ENCODE results near the gene ENTPD6.
"Not testable (repeated sequence)": the region's sequence is repeated elsewhere in the genome, so short reads cannot be mapped to it uniquely, and the experiment has no call there.

ENTPD6 gene

DNA sequence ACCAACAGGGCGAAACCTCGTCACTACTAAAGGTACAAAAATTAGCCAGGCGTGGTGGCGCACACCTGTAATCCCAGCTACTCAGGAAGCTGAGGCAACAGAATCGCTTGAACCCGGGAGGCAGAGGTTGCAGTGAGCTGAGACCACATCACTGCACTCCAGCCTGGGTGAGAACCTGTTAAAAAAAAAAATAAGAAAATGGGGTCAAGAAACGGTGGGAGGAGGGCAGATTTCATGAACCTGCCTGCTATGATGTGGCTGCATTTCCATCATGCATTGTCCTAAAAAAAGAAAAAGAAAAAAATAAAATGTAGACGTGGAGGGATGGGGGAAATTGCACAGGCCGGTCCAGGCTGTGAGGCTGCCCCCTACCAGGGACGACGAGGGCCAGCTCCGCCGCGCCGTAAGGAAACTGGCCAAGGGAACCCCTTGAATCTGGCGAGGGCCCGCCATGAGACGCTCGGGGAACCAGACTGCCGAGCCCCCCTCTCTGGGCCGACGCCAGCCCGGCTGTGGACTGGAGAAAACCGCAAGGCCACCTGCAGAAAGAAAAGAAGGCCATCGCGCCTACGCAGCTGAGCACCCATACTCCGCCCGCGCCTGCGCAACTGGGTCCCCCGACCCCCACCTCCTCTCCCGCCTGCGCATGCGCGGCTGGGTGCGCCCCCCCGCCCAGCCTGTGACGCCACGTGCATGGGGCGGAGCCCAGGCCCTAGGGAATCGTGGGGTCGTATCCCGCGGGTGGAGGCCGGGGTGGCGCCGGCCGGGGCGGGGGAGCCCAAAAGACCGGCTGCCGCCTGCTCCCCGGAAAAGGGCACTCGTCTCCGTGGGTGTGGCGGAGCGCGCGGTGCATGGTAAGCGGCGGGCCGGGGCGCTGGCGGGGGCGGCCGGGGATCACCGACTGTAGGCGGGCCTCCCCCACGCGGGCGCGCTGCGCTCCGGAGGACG lies at the start of gene ENTPD6:
Gene ENTPD6, plus strand, starts transcription at position 699 of the 948 bp plus-strand sequence. CDS start 10,825 bp downstream, outside the sequence.
- Mint-ChIP-seq H3K4me3 (peak within 1 kb of the TSS; percentile 91), H3K27me3 (ENCODE audit: low read depth) (peaks cover 3% of the 10 kb centered on the region), H3K27ac (peak within 1 kb of the TSS; percentile 76), H3K4me1 (ENCODE audit: low read depth) (peaks cover 21% of the 10 kb centered on the region), H3K9me3 (no peaks in the 10 kb centered on the region), H3K36me3 (ENCODE audit: low read depth) (peaks cover 2% of the 10 kb centered on the region)

- Mint-ChIP-seq H3K4me1 (ENCODE audit: low read depth) (peaks cover 4% of the 10 kb centered on the region), H3K27me3 (ENCODE audit: low read depth) (peaks cover 24% of the 10 kb centered on the region), H3K27ac (no peak overlapping the region), H3K9me3 (no peaks in the 10 kb centered on the region), H3K36me3 (ENCODE audit: low read depth) (peaks cover 1% of the 10 kb centered on the region), H3K4me3 (no peak overlapping the region)
Observed at GRCh38 chr20:25146976-25147375, 48.5 kb upstream of the ENTPD6 start.

DNA sequence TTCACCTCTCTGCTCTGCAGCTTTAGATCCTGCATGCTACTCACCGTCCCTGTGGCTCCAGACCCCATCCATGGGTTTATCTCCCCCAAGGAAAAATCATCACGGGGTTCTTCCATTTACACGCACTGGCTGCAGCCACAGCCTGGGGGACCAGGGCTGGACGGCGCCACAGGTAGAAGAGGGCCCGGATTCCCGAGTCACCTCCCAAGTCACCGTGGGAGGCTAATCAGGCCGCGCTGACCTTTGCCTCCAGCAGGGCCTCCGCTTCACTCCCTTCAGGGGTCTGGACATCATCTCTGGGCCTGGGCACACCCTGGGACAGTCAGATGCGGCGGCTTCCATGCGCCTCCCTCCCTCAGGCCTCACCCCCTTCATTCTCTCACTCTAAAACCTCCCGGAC lies 47.8 kb upstream of the ENTPD6 start:
- Mint-ChIP-seq H3K4me3 (no peak overlapping the region), H3K36me3 (ENCODE audit: low read depth) (peaks cover 1% of the 10 kb centered on the region), H3K27ac (no peak overlapping the region), H3K4me1 (ENCODE audit: low read depth) (peaks cover 4% of the 10 kb centered on the region), H3K9me3 (no peaks in the 10 kb centered on the region), H3K27me3 (ENCODE audit: low read depth) (peaks cover 24% of the 10 kb centered on the region)

GRCh38 chr20:25148181-25148981 lies 47.1 kb upstream of the ENTPD6 start:
- H3K4me3 Mint-ChIP-seq, result peak overlapping the region; percentile 80
- H3K36me3 Mint-ChIP-seq (ENCODE audit: low read depth), result peaks cover 1% of the 10 kb centered on the region
- H3K9me3 Mint-ChIP-seq, result no peaks in the 10 kb centered on the region
- H3K27ac Mint-ChIP-seq, result peak overlapping the region; percentile 41
- peaks cover 24% of the 10 kb centered on the region for H3K27me3 Mint-ChIP-seq (ENCODE audit: low read depth)
- peaks cover 4% of the 10 kb centered on the region for H3K4me1 Mint-ChIP-seq (ENCODE audit: low read depth)

DNA sequence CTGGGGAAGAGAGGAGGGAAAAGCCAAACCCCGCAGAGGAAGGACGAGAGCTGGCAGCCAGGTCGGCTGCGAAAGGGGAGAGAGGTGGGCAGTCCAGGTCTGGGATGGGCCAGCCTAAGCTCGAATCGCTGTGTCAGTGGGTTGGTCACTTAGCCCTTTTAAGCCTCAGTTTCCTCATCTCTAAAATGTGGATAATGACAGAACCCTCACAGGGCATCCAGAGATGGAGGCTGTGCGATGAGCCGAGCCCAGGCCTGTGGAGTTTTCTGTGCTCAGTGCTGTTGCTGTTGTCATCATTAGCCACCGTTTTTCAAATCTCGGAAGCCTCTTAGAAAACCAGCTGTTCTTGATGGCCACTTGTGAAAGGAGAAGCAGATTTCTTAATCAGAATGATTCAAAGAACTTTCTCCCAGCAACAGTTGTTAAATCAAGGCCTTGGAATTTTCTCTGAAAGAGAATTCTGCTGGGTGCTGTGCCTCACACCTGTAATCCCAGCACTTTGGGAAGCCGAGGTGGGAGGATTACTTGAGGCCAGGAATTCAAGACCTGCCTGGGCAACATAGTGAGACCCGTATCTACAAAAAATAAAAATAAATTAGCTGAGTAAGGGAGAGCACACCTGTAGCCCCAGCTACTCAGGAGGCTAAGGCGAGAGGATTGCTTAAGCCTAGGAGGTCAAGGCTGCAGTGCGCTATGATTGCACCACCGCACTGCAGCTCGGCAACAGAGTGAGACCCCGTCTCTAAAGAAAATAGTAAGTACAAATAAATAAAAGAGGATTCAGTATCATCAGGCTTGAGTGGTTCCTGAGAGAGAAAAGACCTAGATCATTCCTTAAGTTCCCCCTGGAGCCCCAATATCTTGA lies 46.3 kb upstream of the ENTPD6 start:
- H3K27me3 Mint-ChIP-seq (ENCODE audit: low read depth), result peaks cover 23% of the 10 kb centered on the region
- H3K4me1 Mint-ChIP-seq (ENCODE audit: low read depth), result peaks cover 4% of the 10 kb centered on the region
- no peak overlapping the region for H3K27ac Mint-ChIP-seq

GRCh38 chr20:25150016-25150415 lies 45.5 kb upstream of the ENTPD6 start:
- H3K27me3 Mint-ChIP-seq (ENCODE audit: low read depth), result peaks cover 17% of the 10 kb centered on the region
- no peak overlapping the region for H3K27ac Mint-ChIP-seq
- peaks cover 4% of the 10 kb centered on the region for H3K4me1 Mint-ChIP-seq (ENCODE audit: low read depth)
- peaks cover 1% of the 10 kb centered on the region for H3K36me3 Mint-ChIP-seq (ENCODE audit: low read depth)
- H3K4me3 Mint-ChIP-seq, result no peak overlapping the region
- H3K9me3 Mint-ChIP-seq, result no peaks in the 10 kb centered on the region

More for the DNA sequence above, 46.3 kb upstream of the ENTPD6 start:
- Mint-ChIP-seq H3K4me3 (peak overlapping the region; percentile 80), H3K9me3 (no peaks in the 10 kb centered on the region), H3K36me3 (ENCODE audit: low read depth) (peaks cover 1% of the 10 kb centered on the region)

- Mint-ChIP-seq H3K9me3 (peaks cover 3% of the 10 kb centered on the region), H3K36me3 (ENCODE audit: low read depth) (no peaks in the 10 kb centered on the region), H3K4me1 (ENCODE audit: low read depth) (peaks cover 6% of the 10 kb centered on the region), H3K27ac (no peak overlapping the region), H3K27me3 (ENCODE audit: low read depth) (peaks cover 7% of the 10 kb centered on the region), H3K4me3 (no peak overlapping the region)
Observed at GRCh38 chr20:25158043-25158442, 37.5 kb upstream of the ENTPD6 start.

DNA sequence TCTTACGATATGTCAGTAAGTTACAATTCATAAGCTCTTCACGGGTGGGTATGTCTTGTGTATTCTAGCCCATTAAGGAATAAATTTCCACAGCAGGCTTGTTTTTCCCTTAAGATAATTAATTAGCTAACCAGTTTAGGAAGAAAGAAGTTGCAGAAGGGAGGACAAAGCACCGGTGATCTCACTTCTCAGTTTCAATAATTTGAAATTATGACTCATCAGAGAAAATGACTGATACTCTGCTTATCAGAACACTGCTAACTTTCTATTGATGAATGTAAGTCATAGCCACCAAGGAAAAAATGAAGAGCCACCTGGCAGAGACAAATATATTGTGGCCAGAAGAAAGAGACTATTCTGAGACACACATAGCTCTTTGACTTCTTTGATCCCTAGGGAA lies 35.0 kb upstream of the ENTPD6 start:
- Mint-ChIP-seq H3K27ac (no peak overlapping the region), H3K27me3 (ENCODE audit: low read depth) (peaks cover 11% of the 10 kb centered on the region), H3K4me1 (ENCODE audit: low read depth) (peaks cover 6% of the 10 kb centered on the region), H3K9me3 (peaks cover 3% of the 10 kb centered on the region), H3K36me3 (ENCODE audit: low read depth) (no peaks in the 10 kb centered on the region), H3K4me3 (no peak overlapping the region)

- Mint-ChIP-seq H3K4me3 (no peak overlapping the region), H3K27ac (no peak overlapping the region), H3K36me3 (ENCODE audit: low read depth) (no peaks in the 10 kb centered on the region), H3K4me1 (ENCODE audit: low read depth) (peaks cover 6% of the 10 kb centered on the region), H3K9me3 (peaks cover 3% of the 10 kb centered on the region), H3K27me3 (ENCODE audit: low read depth) (peaks cover 11% of the 10 kb centered on the region)
Observed at GRCh38 chr20:25160897-25161296, 34.6 kb upstream of the ENTPD6 start.

DNA sequence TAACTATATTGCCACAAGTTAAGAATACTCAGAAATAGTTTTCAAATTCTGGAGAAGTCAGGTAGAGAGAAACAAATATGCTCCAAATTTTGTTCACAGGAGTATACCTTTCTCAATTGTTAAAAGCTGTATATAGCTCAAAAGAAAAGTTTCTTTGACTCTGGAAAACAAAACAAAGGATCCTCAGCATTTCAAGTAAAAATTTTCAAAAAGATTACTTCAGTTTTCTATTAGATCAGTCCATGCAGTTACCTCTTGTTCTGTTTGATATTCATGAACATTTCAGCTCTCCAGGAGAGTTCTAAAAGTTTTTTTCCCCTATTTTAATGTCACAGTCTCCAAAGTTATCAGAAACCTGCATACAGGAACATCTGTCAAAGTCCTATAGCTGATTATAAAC lies 30.4 kb upstream of the ENTPD6 start:
- H3K4me3 Mint-ChIP-seq, result no peak overlapping the region
- H3K4me1 Mint-ChIP-seq (ENCODE audit: low read depth), result peaks cover 6% of the 10 kb centered on the region
- no peak overlapping the region for H3K27ac Mint-ChIP-seq
- peaks cover 33% of the 10 kb centered on the region for H3K27me3 Mint-ChIP-seq (ENCODE audit: low read depth)
- peaks cover 3% of the 10 kb centered on the region for H3K9me3 Mint-ChIP-seq
- H3K36me3 Mint-ChIP-seq (ENCODE audit: low read depth), result no peaks in the 10 kb centered on the region

DNA sequence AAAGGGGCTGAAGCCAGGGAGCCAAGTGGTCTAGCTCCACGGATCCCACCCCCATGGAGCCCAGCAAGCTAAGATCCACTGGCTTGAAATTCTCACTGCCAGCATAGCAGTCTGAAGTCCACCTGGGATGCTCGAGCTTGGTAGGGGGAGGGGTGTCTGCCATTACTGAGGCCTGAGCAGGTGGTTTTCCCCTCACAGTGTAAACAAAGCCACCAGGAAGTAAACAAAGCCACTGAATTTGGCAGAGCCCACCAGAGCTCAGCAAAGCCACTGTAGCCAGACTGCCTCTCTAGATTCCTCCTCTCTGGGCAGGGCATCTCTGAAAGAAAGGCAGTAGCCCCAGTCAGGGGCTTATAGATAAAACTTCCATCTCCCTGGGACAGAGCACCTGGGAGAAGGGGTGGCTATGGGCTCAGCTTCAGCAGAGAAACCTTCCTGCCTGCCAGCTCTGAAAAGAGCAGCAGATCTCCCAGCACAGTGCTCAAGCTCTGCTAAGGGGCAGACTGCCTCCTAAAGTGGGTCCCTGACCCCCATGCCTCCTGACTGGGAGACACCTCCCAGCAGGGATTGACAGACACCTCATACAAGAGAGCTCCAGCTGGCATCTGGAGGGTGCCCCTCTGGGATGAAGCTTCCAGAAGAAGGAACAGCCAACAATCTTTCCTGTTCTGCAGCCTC lies 29.3 kb upstream of the ENTPD6 start:
- H3K9me3 Mint-ChIP-seq; H3K27ac Mint-ChIP-seq; H3K4me3 Mint-ChIP-seq; H3K4me1 Mint-ChIP-seq (ENCODE audit: low read depth); H3K36me3 Mint-ChIP-seq (ENCODE audit: low read depth): not testable (repeated sequence)
- H3K27me3 Mint-ChIP-seq (ENCODE audit: low read depth), result peaks cover 35% of the 10 kb centered on the region

- H3K4me3 Mint-ChIP-seq, result no peak overlapping the region
- H3K9me3 Mint-ChIP-seq, result no peaks in the 10 kb centered on the region
- H3K4me1 Mint-ChIP-seq (ENCODE audit: low read depth), result no peaks in the 10 kb centered on the region
Observed at GRCh38 chr20:25173321-25173720, 22.2 kb upstream of the ENTPD6 start.

DNA sequence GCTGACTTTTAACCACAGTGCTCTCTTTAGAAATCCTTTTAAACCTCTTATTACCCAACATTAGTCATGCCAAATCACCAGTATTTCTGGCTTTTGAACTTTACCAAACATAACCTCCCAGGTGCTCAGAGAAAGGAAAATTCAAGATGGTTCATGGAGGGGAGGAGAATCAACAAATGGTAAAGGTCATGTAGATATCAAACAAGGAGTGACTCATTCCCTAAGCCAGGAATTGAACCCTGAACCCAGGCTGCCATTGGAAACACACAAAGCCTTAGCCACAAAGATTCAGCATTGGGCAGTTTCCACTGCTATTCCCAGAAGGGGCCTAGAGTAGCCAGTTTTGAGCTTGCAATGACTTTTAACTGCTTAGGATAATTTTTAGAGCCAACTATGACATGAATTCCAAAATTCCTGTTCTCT lies 21.6 kb upstream of the ENTPD6 start:
- Mint-ChIP-seq H3K27ac (no peak overlapping the region), H3K4me3 (no peak overlapping the region), H3K9me3 (no peaks in the 10 kb centered on the region), H3K4me1 (ENCODE audit: low read depth) (no peaks in the 10 kb centered on the region), H3K36me3 (ENCODE audit: low read depth) (no peaks in the 10 kb centered on the region), H3K27me3 (ENCODE audit: low read depth) (peaks cover 26% of the 10 kb centered on the region)

More at GRCh38 chr20:25173321-25173720, 22.2 kb upstream of the ENTPD6 start:
- Mint-ChIP-seq H3K36me3 (ENCODE audit: low read depth) (no peaks in the 10 kb centered on the region), H3K27ac (no peak overlapping the region), H3K27me3 (ENCODE audit: low read depth) (peaks cover 32% of the 10 kb centered on the region)

Measured in T-helper 1 cell treated with Interleukin-12 subunit alpha and Interleukin-12 subunit beta and Interleukin-4 antibody, amounts not matched to agents 30 μg/mL and 1 μg/mL, for 36 hours (primary cell).